DMS 273 (cell line): ENCODE measurements around the gene KSR1.
"Not testable (repeated sequence)": the region's sequence is repeated elsewhere in the genome, so short reads cannot be mapped to it uniquely, and the experiment has no call there.

Source experiments
- DNase-seq: peaks from one replicate; lab custom pipeline; 2025; ENCODE audit not compliant: unreplicated experiment; lab: John Stamatoyannopoulos, UW

KSR1 gene

GRCh38 chr17:27455914-27456680, at the start of gene KSR1:
KSR1 (plus strand) TSS chr17:27456448; CDS start chr17:27456644, 196 bp downstream.
- DNase-seq, result peak; percentile 93

GRCh38 chr17:27407916-27408864, 48.1 kb upstream of the KSR1 start:
- DNase-seq, result peak; percentile 9

- DNase-seq, result no peak
These were observed 47.4 kb upstream of the KSR1 start for GRCh38 chr17:27408891-27409290.

GRCh38 chr17:27412158-27412557, 44.1 kb upstream of the KSR1 start:
- DNase-seq, result not testable (repeated sequence)

GRCh38 chr17:27413315-27413714, 42.9 kb upstream of the KSR1 start:
- no peak for DNase-seq

GRCh38 chr17:27413792-27414191, 42.5 kb upstream of the KSR1 start:
- DNase-seq, result no peak

GRCh38 chr17:27414271-27414670, 42.0 kb upstream of the KSR1 start:
- no peak for DNase-seq

GRCh38 chr17:27414694-27415093, 41.6 kb upstream of the KSR1 start:
- DNase-seq, result no peak

GRCh38 chr17:27415120-27415795, 41.0 kb upstream of the KSR1 start:
- no peak for DNase-seq

- DNase-seq, result no peak
These were observed 38.5 kb upstream of the KSR1 start for GRCh38 chr17:27417596-27418365.

GRCh38 chr17:27418366-27418615, 38.0 kb upstream of the KSR1 start:
- DNase-seq, result no peak

- DNase-seq, result no peak
These were observed 37.1 kb upstream of the KSR1 start for GRCh38 chr17:27419156-27419555.

GRCh38 chr17:27420211-27420950, 35.9 kb upstream of the KSR1 start:
- DNase-seq, result no peak

GRCh38 chr17:27421111-27421510, 35.1 kb upstream of the KSR1 start:
- DNase-seq, result no peak

GRCh38 chr17:27421626-27422025, 34.6 kb upstream of the KSR1 start:
- not testable (repeated sequence) for DNase-seq

GRCh38 chr17:27422601-27423000, 33.6 kb upstream of the KSR1 start:
- DNase-seq, result no peak

GRCh38 chr17:27423651-27424050, 32.6 kb upstream of the KSR1 start:
- no peak for DNase-seq

GRCh38 chr17:27424516-27424915, 31.7 kb upstream of the KSR1 start:
- DNase-seq, result no peak

GRCh38 chr17:27424941-27425340, 31.3 kb upstream of the KSR1 start:
- no peak for DNase-seq

- DNase-seq, result not testable (repeated sequence)
These were observed 30.7 kb upstream of the KSR1 start for GRCh38 chr17:27425571-27425970.
